HG03460 (cell line): Measurements from ENCODE around the gene YPEL4.

Experiments used
- ATAC-seq: cut with Tn5 transposase; IDR thresholded peaks from one replicate; pipeline ENCODE4 v1.9.1; 2021; ENCODE audit not compliant: unreplicated experiment

The YPEL4 gene

DNA sequence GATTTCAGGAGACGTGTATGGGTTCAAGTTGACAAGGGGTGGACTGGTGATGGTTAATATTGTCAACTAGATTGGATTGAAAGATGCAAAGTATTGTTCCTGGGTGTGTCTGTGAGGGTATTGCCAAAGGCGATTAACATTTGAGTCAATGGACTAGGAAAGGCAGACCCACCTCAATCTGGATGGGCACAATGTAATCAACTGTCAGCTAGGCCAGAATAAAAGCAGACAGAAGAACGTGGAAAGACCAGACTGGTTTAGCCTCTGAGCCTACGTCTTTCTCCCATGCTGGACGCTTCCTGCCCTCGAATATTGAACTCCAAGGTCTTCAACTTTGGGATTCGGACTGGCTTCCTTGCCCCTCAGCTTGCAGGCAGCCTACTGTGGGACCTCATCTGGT lies 1.7 kb upstream of the YPEL4 start:
- ATAC-seq: no peak

DNA sequence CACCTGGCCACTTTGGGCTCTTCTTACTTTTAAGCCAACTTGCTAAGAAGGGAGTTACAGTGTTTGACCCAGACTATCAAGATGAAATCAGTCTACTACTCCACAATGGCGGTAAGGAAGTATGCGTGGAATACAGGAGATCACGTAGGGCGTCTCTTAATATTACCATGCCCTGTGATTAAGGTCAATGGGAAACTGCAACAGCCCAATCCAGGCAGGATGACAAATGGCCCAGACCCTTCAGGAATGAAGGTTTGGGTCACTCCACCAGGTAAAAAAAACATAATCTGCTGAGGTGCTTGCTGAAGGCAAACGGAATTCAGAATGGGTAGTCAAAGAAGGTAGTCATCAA lies 1.0 kb upstream of the YPEL4 start:
- ATAC-seq: no peak

DNA sequence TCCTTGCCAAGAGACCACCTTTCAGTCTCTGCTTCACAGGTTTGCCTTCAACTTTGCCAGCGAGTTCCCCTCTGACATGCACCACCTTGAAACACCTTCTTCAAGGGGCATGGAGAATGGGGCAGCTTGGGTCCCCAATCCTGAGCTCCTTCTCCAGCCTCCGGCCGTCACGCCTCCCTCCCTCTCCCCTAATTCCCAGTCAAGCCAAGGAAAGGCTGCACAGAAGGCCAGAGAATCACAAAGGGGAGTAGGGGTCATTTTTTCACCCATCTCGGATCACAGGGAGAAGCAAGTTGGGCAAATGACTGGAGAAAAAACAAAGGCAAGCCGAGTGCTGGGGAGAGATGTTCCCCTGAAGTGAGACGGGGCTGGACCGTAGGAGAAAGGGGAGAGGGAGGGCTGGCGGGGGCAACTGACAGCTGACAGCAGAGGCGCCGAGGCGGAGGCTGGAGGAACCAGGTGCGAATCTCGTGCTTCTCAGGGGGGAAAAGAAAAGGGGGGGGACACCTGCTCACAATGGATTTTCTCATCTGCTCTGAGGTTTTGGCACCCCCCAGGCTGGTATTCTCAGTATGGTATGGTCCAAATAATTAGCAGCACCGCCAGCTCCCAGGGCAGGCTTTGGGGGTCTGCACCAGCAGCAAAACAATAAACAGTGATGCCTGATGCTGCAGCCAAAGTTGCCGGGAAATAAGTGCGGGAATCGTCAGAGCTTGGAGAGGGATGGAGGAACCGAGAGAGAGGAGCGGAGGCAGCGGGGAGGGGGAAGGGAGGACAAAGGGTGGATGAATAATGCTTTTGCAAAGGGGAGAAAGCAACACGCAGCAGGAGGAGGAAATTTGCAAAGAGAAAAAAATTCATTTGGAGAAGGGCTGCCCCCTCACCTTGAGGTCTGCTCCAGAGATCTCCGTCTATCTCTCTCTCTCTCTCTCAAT lies 644 bp downstream of the YPEL4 start:
- ATAC-seq: no peak

DNA sequence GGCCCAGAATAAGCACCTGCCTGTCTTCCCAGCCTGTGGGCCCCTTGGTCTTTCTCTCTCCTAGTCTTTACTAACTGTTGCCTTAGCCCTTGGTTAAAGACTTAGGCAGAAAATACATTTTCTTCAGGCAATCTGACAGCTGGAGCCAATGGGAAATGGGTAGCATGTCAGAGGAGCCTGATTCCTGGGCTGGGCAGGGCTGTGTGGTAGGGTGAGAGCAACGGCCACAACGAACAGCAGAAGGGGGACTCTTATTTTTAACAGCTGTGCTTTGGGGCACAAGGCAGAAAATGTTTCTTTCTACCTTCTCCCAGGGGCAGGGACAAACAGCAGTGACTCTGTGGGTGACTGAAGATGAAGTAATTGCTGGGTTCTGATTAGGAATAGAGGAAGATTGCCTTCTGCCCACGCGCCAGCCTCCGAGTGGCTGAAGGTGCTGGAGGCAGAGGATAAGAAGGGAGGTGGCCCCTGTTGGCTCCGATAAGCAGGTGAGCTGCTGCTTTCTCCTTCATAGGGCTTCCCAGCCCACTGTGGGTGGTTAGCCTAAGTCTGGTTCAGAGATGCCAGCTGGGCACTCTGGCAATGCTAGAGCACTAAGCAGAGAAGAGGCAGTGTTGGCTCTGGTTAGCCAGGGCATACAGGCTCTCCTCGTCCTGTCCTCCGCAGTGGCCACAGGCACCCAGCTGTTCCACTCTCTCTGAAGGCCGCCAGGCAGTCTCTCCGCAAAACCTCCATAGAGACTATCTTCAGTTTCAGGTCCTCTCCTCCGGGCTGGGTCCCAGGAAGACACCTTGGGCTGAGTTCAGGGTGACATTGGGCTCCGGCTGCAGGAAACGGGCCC lies 1.5 kb downstream of the YPEL4 start:
- ATAC-seq: no peak

DNA sequence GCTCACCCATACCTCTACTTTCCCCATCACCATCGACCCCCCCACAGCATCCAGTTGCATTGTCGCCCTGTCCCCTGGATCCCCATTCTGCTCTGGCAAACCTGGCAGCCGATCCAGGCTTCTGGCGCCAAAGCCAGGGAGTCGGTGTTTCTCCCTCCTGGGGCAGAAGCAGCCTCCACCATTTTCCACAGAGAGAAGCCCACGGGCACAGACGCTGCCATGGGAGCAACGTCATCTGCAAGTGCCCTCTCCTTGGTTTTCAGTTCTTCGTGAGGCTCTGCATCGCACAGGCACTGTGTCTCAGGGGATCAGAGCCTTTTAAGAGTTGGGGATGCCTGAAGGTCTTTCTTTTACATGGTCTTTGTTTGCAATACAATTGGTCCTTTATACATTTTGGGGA lies 2.3 kb downstream of the YPEL4 start:
- no peak for ATAC-seq

DNA sequence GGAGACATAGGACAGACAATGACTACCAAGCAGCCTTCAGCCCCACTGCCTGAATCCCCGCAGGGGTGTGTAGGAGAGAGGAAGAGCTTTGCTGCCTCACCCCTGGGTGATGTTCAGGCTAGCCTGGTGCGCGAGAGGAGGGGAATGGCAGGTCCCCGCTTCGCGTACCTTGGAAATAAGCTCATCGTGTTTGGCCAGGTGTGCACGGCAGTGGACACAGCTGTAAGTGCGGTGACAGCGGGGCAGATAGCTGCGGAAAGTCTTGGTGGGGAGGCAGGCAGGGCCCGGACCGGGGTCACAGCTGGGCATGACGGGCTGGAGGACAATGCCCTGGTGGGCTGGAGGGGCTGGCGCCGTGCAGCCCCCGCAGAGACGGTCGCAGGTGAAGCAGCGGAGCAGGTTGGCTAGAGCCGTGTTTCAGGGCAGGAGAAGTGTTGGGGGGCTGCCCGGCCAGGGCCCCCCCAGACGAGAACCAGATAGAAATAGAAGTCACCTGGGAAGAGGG lies 2.9 kb downstream of the YPEL4 start:
- no peak for ATAC-seq

DNA sequence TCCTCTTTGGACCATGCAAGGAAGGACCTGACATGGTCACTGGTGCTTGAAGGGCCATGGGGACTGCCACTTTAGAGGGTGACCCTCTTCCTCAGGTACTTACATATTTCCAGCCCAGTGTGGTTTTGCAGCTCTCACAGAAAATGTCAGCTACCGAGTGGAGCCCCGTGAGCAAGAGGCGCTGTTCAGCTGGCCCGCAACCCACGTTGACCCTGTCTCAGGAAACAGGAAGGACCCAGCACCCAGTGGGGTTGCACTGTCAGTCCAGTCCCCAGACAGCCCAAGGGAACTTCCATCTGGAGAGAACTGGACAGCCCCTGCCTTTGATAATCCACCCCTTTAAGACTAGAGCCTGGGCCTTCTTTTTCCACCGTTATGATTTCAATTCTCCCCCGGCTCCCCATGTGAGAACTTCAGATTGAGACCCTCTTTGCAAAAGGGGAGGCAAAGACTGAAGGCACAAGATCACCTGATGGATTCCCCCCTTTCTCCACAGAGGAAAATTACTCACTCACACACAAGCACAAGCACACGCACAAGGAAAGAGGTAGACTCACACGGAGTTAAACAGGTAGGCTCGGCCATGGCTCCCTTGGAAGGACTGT lies 3.4 kb downstream of the YPEL4 start:
- ATAC-seq: no peak

DNA sequence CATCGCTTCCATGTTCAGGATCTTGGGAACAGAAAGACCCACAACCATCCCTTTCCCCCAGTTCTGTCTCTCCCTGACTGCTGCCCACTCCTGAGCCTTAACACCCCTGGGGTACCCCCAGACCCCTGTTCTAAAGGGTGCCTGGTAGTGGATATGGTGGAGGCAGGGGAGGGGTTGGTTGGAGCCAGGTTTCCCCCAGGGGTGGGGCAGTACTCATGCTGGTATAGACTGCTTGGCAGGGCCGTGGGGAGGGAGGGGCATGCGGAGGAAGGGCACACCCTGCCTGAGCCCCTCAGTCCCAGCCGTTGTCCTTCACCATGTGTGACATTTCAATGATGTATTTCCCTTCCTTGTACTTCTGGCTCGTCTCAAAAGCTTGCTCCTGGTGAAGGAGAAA lies 4.0 kb downstream of the YPEL4 start:
- ATAC-seq: no peak

DNA sequence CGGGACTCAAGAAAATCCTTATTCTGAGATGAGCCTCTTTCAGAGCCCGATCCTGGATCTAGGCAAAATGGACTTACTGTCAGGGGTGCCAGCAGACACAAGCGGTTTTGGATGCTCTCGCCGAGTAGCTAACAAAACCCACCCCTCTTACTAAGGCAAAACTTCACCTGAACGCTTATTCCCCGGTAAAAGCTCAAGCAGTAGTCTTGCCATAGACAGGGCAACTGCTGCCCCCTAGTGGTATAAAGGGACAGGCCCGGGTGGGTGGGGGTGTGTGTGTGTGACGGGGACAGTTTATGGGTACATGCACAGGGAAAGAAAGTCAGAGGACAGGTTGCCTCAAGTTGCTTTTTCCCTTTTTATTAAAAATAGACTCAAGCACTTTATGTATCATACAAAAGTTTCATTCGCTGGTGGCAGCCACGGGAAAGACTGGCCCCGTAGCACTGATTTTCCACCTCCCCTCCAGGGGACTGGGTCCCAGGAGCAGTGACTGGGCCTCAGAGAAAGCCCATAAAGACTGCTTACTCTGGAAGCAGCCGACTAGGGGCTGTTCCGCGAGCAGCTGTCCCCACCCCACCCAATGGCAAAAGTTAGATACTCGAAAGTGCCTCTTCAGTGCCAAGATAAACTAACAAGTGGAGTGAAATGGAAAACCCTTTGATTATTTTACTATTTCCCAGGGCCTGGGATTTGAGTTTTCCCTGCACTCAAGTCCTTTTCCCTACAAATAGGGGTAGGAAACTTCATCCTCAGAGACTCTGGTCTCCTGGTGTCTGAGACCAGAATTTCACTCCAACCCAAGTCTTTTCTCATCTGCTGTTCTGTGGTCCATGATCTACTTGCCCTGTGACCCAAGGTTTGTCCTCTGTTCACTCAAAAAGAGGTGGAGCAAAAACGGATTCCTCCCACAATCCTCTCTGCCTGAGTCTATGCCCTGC lies 4.7 kb downstream of the YPEL4 start:
- ATAC-seq: peak; percentile 54

DNA sequence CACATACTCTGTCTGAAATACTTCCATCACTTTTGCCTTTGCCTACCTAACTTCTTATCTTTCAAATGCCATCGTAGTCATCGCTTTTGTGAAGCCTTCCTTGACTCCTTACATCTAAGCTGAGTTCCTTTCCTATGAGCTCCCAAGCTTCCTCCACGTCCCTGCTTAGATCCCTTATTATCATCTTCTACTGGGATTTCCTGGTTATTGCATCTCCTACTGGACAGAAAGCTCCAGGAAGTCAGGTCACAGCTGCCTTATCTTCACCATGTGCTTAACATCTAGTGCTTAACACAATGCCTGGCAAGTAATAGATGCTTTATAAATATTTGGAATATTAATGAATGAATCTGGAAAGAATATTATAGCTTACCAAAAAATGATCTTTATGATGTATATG lies 5.9 kb downstream of the YPEL4 start:
- no peak for ATAC-seq

DNA sequence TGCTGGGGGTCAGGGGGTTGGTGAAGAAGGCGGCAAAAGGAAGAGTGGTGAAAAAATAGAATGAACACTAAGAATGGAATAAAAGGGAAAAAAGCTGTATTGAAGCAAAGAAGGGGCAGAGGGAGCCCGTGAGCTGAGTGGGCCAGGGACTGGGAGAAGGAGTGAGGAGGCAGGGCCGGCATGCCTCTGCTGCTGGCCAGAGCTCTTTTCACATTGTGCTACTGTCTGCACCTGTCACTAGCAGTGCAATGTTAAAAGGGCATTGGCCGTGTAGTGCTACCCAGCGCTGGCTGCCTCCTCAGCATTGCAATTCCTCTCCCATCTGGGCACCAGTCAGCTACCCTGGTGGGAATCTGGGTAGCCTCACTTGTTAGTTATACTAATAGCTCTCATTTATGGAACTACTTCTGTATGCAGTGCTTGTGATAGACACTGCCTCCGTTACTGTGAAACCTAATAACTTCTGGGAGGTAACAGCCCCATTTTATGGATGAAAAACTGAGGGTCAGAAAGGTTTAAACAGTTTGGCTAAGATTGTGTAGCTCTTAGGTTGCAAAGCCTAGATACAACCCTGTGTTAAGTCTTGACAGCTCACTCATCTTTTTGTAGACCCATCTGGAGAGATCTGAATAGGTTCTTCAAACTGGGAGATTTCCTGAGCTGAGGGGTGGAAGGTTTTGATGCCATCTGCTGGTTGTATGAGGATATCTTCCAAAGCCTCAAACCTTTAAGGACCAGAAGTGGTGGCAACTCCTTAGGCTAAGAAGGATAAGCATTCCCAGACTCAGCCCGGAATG lies 8.5 kb downstream of the YPEL4 start:
- no peak for ATAC-seq

DNA sequence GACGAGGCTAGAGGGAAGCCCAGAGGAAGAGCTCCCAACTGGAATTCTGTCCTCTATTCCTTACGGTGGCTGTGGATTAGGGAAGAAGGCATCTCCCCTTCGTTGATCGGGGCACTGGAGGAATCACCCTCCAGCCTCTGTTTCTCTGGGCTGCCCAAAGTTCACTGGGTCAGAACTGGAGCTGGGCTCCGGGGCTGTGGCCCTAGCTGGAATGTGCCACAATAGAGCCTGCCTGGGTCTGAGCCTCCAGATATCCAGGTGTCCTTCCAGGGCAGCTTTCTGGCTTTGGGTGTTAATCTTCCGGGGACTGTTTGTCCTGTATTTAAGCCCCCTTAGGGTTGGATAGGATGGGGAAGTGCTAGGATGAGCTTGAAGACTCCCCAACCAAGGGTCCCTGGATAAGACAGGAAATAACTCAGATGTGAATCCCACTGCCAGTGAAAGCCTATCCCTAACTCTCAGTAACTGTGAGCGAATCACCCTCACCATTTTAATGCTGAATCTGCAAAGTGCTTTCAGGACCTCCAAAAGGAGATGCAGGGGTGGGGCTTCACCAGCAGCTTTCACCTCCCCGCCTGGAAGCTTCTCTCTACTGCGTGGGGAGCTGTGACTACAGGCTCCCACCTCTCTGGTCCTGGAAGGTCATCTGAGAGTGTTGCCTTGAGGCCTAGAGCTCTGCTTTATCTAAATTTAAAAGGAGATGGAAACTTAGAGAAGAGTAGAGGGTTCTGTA lies 9.5 kb downstream of the YPEL4 start:
- no peak for ATAC-seq

DNA sequence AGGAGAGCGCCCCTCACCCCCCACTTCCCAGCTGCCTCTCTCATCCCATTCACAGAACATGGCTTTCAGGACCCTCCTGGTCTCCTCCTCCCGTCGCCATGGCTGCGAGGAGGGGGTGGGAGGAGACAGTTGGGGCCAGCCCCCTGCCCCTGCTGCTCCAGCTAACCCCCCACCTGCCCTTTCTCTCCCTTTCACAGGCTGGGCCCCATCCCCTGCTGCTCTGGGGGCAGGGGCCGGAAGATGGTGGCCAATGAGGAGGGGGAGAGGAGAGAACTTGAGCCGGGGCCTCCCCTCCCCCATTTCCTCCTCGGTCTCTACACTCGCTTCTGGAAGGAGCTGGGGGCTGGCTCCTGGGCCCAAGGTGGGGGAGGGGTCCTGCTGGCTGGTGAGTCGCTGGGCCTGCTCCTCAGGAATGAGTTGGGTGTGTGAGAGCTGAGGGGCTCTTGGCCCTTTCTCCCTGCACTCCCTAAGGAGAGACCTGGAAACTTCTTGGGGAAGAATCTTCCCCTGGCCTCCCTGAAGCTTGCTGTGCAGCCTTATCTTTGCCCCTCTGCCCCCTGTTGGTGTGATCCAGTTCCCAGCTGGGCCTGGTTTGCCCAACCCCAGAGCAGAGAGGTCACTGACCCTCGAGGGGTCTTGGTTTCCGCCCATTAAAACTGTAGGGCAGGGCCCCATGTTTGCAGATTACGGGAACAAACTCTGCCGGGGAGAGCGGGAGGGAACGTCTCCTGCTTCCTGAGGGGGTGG lies 10.2 kb downstream of the YPEL4 start:
- no peak for ATAC-seq

DNA sequence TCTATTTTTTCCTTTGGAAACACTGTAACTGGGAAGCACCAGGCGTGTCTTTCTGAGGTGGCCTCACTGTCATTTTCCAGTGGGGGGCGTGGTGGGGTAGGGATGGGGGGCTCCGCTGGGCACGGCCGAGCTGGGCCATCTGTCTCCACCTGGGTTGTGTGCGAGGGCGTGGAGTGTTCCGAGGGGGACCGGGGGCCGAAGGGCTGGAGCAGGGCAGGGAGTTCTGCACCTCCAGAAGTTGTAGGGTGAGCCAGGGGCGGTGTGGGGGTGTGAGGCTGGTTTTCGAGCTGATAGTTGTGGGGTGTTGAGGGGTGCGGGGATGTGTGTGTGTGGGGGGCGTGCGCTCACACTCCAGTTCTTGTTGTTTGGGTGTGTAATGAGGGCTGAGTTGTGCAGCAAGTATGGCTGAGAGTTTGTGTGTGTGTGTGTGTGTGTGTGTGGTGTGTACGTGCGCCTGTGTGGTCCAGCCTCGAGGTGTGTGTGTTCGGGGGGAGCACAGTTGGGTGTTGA lies 10.8 kb downstream of the YPEL4 start:
- ATAC-seq: no peak

DNA sequence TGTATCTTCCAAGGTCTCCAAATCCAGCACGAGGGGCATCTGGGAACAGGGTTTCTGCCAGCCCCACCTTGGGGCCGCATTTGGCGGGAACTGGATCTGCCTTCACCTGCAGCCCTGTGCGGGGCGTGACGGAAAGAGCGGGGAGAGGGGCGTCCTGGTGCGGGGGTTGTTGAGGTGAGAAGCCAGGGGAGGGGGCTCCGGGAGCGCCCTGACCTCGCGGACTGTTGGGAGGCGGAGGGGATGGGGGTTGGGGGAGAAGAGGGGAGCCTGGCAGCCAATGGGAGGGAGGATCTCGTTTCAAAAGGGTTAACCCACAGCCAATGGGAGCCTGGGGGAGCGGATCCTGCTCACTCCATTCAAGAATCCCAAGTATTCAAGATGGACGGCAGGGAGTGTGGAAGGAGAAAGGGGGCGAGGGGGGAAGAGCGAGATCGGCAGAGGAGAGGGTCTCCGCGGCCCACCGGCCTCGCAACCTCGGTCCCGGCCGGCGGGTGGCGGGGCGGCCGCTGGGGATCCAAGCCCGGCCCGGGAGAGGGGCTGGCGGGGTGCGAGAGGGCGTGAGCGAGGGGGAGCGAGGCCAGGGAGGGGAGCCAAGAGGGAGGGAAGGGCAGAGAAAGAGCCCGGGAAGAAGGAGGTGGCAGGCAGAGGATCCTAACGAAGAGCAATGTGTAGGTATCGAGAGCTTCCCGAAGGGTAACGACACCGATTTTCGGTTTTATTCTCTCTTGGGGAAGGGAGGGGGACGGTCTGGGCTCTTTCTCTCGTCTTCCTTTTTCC lies 11.5 kb downstream of the YPEL4 start:
- ATAC-seq: no peak

DNA sequence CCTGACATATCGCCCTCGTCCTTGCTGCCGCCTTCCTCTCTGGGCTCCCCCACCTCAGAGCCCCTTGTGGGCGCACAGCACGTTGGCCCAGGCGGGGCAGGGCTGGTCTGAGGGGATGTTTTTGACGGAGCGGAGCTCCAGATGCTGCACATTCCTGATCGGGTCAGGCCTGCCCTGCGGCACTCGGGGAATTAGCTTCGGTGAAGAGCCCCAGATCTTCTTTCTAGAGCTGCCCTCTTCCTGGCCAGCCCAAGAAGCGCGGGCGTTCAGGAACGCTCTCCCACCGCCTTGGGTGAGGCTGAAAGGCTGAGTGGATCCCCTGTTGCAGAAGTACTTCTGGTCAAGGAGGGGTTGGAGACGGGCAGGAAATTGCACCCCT lies 12.1 kb downstream of the YPEL4 start:
- no peak for ATAC-seq

DNA sequence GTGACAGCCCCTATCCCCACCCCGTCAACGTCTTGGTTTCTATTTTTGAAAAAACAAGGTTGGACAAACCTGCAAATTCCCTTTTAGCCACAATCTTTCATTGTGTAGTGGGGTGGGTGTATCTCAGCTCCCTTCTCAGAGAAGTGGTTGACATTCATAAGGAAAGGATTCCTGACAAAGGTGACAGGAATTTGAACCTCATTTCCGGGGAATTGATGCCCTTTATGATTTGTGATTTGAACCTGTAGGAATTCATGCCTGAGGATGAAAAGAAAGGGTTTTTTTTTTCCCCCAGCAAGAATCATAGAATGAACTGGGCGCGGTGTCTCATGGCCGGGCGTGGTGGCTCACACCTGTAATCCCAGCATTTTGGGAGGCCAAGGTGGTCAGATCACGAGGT lies 14.5 kb downstream of the YPEL4 start:
- ATAC-seq: no peak
